HUES6 (cell line): ENCODE data around the gene BST1.
"Not testable (repeated sequence)": the region's sequence is repeated elsewhere in the genome, so short reads cannot be mapped to it uniquely, and the experiment has no call there.

Source experiments
- H3K27ac ChIP-seq: 2 replicates; pipeline ENCODE4 v1.7.0; 2013; ENCODE audit warnings: low read depth, mild to moderate bottlenecking, low read length, inconsistent platforms
- H3K27me3 ChIP-seq: 2 replicates; pipeline ENCODE4 v1.6.1; 2013; ENCODE audit warnings: low read length; ENCODE audit not compliant: control insufficient read depth, insufficient read depth
- H3K36me3 ChIP-seq: 2 replicates; pipeline ENCODE4 v1.6.1; 2013; ENCODE audit warnings: low read length; ENCODE audit not compliant: control insufficient read depth, insufficient read depth
- H3K4me1 ChIP-seq: 2 replicates; pipeline ENCODE4 v1.6.1; 2013; ENCODE audit warnings: low read length; ENCODE audit not compliant: control insufficient read depth, insufficient read depth
- H3K4me3 ChIP-seq: 2 replicates; pipeline ENCODE4 v1.5.1; 2013; ENCODE audit warnings: low read depth, low read length
- H3K9ac ChIP-seq: one replicate; pipeline ENCODE4 v1.6.1; 2013; ENCODE audit warnings: mild to moderate bottlenecking, low read length
- H3K9me3 ChIP-seq: 2 replicates; pipeline ENCODE4 v1.6.1; 2013; ENCODE audit warnings: low read depth, low read length; ENCODE audit not compliant: control insufficient read depth, insufficient read depth

Gene BST1

GRCh38 chr4:15749001-15749400 is 46.1 kb downstream of the BST1 start:
- Histone ChIP-seq H3K36me3 (no peaks in the 10 kb centered on the region), H3K4me3 (no peak overlapping the region), H3K9me3 (no peaks in the 10 kb centered on the region), H3K27ac (no peak overlapping the region), H3K4me1 (no peaks in the 10 kb centered on the region), H3K27me3 (no peaks in the 10 kb centered on the region), H3K9ac (no peak overlapping the region)

GRCh38 chr4:15751153-15751552 is 48.3 kb downstream of the BST1 start:
- Histone ChIP-seq H3K9me3 (no peaks in the 10 kb centered on the region), H3K4me1 (no peaks in the 10 kb centered on the region), H3K36me3 (no peaks in the 10 kb centered on the region), H3K27ac (no peak overlapping the region), H3K27me3 (no peaks in the 10 kb centered on the region), H3K4me3 (no peak overlapping the region), H3K9ac (no peak overlapping the region)

GRCh38 chr4:15753081-15753480 is 50.2 kb downstream of the BST1 start:
- H3K9ac ChIP-seq = no peak overlapping the region
- H3K4me1 ChIP-seq = no peaks in the 10 kb centered on the region
- no peak overlapping the region for H3K27ac ChIP-seq
- no peak overlapping the region for H3K4me3 ChIP-seq
- H3K36me3 ChIP-seq = no peaks in the 10 kb centered on the region
- no peaks in the 10 kb centered on the region for H3K9me3 ChIP-seq
- no peaks in the 10 kb centered on the region for H3K27me3 ChIP-seq

GRCh38 chr4:15753786-15754185 is 50.9 kb downstream of the BST1 start:
- Histone ChIP-seq H3K4me3 (no peak overlapping the region), H3K27me3 (no peaks in the 10 kb centered on the region), H3K36me3 (no peaks in the 10 kb centered on the region), H3K4me1 (no peaks in the 10 kb centered on the region), H3K27ac (no peak overlapping the region), H3K9me3 (no peaks in the 10 kb centered on the region), H3K9ac (no peak overlapping the region)

- no peak overlapping the region for H3K27ac ChIP-seq
- no peak overlapping the region for H3K9ac ChIP-seq
- H3K27me3 ChIP-seq = no peaks in the 10 kb centered on the region
- H3K4me3 ChIP-seq = no peak overlapping the region
- H3K9me3 ChIP-seq = no peaks in the 10 kb centered on the region
- no peaks in the 10 kb centered on the region for H3K36me3 ChIP-seq
- H3K4me1 ChIP-seq = no peaks in the 10 kb centered on the region
These were observed 51.5 kb downstream of the BST1 start for GRCh38 chr4:15754323-15754722.

GRCh38 chr4:15755321-15756155 is 52.7 kb downstream of the BST1 start:
- no peak overlapping the region for H3K4me3 ChIP-seq
- no peaks in the 10 kb centered on the region for H3K36me3 ChIP-seq
- no peaks in the 10 kb centered on the region for H3K9me3 ChIP-seq
- H3K27ac ChIP-seq = no peak overlapping the region
- no peaks in the 10 kb centered on the region for H3K27me3 ChIP-seq
- H3K9ac ChIP-seq = no peak overlapping the region
- no peaks in the 10 kb centered on the region for H3K4me1 ChIP-seq

GRCh38 chr4:15756361-15756861 is 53.5 kb downstream of the BST1 start:
- no peaks in the 10 kb centered on the region for H3K4me1 ChIP-seq
- H3K4me3 ChIP-seq = no peak overlapping the region
- no peaks in the 10 kb centered on the region for H3K9me3 ChIP-seq
- H3K36me3 ChIP-seq = no peaks in the 10 kb centered on the region
- no peak overlapping the region for H3K27ac ChIP-seq
- no peak overlapping the region for H3K9ac ChIP-seq
- H3K27me3 ChIP-seq = no peaks in the 10 kb centered on the region

GRCh38 chr4:15757054-15757453 is 54.2 kb downstream of the BST1 start:
- Histone ChIP-seq H3K9ac (no peak overlapping the region), H3K4me3 (no peak overlapping the region), H3K36me3 (no peaks in the 10 kb centered on the region), H3K27me3 (no peaks in the 10 kb centered on the region), H3K27ac (no peak overlapping the region), H3K4me1 (no peaks in the 10 kb centered on the region), H3K9me3 (no peaks in the 10 kb centered on the region)

GRCh38 chr4:15758294-15758693 is 55.4 kb downstream of the BST1 start:
- Histone ChIP-seq H3K27ac (no peak overlapping the region), H3K9ac (no peak overlapping the region), H3K27me3 (no peaks in the 10 kb centered on the region), H3K4me3 (no peak overlapping the region), H3K9me3 (no peaks in the 10 kb centered on the region), H3K4me1 (no peaks in the 10 kb centered on the region), H3K36me3 (no peaks in the 10 kb centered on the region)

- H3K27me3 ChIP-seq, H3K9ac ChIP-seq, H3K9me3 ChIP-seq, H3K4me1 ChIP-seq, H3K27ac ChIP-seq, H3K4me3 ChIP-seq, H3K36me3 ChIP-seq: not testable (repeated sequence)
These were observed 59.6 kb downstream of the BST1 start for GRCh38 chr4:15762460-15762859.

- no peak overlapping the region for H3K4me3 ChIP-seq
These were observed 62.5 kb downstream of the BST1 start for GRCh38 chr4:15765391-15765790.

More at GRCh38 chr4:15765391-15765790, 62.5 kb downstream of the BST1 start:
- Histone ChIP-seq H3K9me3 (no peaks in the 10 kb centered on the region), H3K27me3 (no peaks in the 10 kb centered on the region), H3K4me1 (no peaks in the 10 kb centered on the region), H3K36me3 (no peaks in the 10 kb centered on the region), H3K9ac (no peak overlapping the region), H3K27ac (no peak overlapping the region)
